OCI-LY3 (cell line): ENCODE measurements around the gene MLNR.

Experiments used
- CTCF ChIP-seq: fragments of 200-600, 300-600 bp; sonication (generic); IDR thresholded peaks from 2 replicates; pipeline ENCODE4 v1.5.1; 2014; ENCODE audit warnings: antibody characterized with exemption, low read length, low read depth
- EZH2phosphoT487 ChIP-seq: fragments of 200-600 bp; shearing (Covaris generic); IDR thresholded peaks from 2 replicates; pipeline ENCODE4 v1.6.1; 2018; ENCODE audit warnings: antibody characterized with exemption, mixed run types, low read depth

- TF ChIP-seq CTCF: no peak
- TF ChIP-seq EZH2phosphoT487: no peak
Observed at GRCh38 chr13:49254007-49254406, 33.9 kb downstream of the MLNR start.
